ENCODE data around the gene IL1RAPL1.
"Not testable (repeated sequence)": the region's sequence is repeated elsewhere in the genome, so short reads cannot be mapped to it uniquely, and the experiment has no call there.

IL1RAPL1 gene

DNA sequence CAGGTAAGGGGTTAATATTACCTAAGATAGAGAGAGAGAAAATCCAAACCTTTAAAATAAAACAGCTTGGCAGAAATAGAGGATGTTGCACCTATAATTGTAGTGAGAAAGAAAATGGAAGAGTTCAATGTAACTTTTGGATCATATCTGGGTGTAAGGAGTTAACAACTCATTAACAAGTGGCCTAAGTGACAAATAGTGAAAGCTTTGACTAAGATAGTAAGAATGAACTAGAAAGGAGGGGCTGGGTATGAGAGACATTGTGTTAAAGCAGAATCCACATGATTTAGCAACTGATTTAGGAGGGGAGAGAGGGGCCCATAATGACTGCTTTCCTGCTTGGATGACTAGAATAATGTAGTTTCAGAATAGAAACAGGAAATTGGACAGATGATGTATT is 761.0 kb downstream of the IL1RAPL1 start:
- Histone ChIP-seq H3K9me2 (replicated peaks; ENCODE audit: insufficient read depth, low read length) (no peaks in the 10 kb centered on the region), H3K4me2 (ENCODE audit: low read depth, low read length, poor library complexity, severe bottlenecking) (no peak overlapping the region), H3K27ac (ENCODE audit: low read depth, low read length) (no peak overlapping the region), H2AFZ (ENCODE audit: low read depth, low read length, severe bottlenecking) (no peak overlapping the region), H3K79me2 (ENCODE audit: insufficient read depth, low read length) (no peaks in the 10 kb centered on the region), H3K4me3 (ENCODE audit: insufficient read depth, low read length, poor library complexity, severe bottlenecking) (no peak overlapping the region), H3K36me3 (ENCODE audit: low read length) (no peaks in the 10 kb centered on the region), H3K9ac (ENCODE audit: low read length) (no peak overlapping the region), H3F3A (ENCODE audit: insufficient read depth) (no peaks in the 10 kb centered on the region), H3K27me3 (ENCODE audit: low read length) (no peaks in the 10 kb centered on the region), H3K9me3 (ENCODE audit: insufficient read depth, low read length) (no peaks in the 10 kb centered on the region), H4K20me1 (ENCODE audit: low read depth, low read length) (no peaks in the 10 kb centered on the region)
- TF ChIP-seq EZH2phosphoT487 (conservative IDR thresholded peaks at IDR 0.05; ENCODE audit: low read length) (no peak), CTCF (IDR thresholded peaks at IDR 0.05; ENCODE audit: insufficient read depth, low read length, poor library complexity, severe bottlenecking) (no peak)

DNA sequence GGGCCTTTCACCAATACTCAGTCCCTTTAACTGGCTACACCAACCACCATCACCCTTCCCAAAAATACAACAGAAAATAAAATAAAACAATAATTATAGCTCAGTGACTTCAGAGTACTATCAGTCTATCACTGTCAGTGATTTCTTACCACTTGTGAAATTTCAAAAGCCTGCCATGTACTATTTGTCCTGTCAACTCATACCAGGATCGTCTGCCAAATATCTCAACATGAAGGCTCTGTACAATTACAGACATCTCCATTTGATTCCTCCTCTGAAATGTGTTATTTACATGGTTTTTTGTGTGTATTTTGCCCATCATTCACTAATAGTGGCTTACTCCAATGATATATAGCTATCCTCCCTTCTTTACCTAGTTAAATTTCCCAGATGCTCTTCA is 772.0 kb downstream of the IL1RAPL1 start:
- TF ChIP-seq EZH2phosphoT487 (conservative IDR thresholded peaks at IDR 0.05; ENCODE audit: low read length) = no peak
- TF ChIP-seq CTCF (IDR thresholded peaks at IDR 0.05; ENCODE audit: insufficient read depth, low read length, poor library complexity, severe bottlenecking) = no peak
- no peaks in the 10 kb centered on the region for H3K79me2 ChIP-seq (ENCODE audit: insufficient read depth, low read length)
- H3K27ac ChIP-seq (ENCODE audit: low read depth, low read length) = no peak overlapping the region
- no peak overlapping the region for H3K4me2 ChIP-seq (ENCODE audit: low read depth, low read length, poor library complexity, severe bottlenecking)
- H3K9ac ChIP-seq (ENCODE audit: low read length) = no peak overlapping the region
- no peaks in the 10 kb centered on the region for H3F3A ChIP-seq (ENCODE audit: insufficient read depth)
- H2AFZ ChIP-seq (ENCODE audit: low read depth, low read length, severe bottlenecking) = no peak overlapping the region
- H3K4me3 ChIP-seq (ENCODE audit: insufficient read depth, low read length, poor library complexity, severe bottlenecking) = no peak overlapping the region
- H4K20me1 ChIP-seq (ENCODE audit: low read depth, low read length) = no peaks in the 10 kb centered on the region
- H3K36me3 ChIP-seq (ENCODE audit: low read length) = no peaks in the 10 kb centered on the region
- H3K27me3 ChIP-seq (ENCODE audit: low read length) = no peaks in the 10 kb centered on the region
- H3K9me3 ChIP-seq (ENCODE audit: insufficient read depth, low read length) = no peaks in the 10 kb centered on the region
- H3K9me2 ChIP-seq (replicated peaks; ENCODE audit: insufficient read depth, low read length) = no peaks in the 10 kb centered on the region

GRCh38 chrX:29374765-29375164 is 787.5 kb downstream of the IL1RAPL1 start:
- not testable (repeated sequence) for H3F3A ChIP-seq (ENCODE audit: insufficient read depth); H3K9me3 ChIP-seq (ENCODE audit: insufficient read depth, low read length); H2AFZ ChIP-seq (ENCODE audit: low read depth, low read length, severe bottlenecking); H3K27ac ChIP-seq (ENCODE audit: low read depth, low read length); H3K4me2 ChIP-seq (ENCODE audit: low read depth, low read length, poor library complexity, severe bottlenecking); H3K9ac ChIP-seq (ENCODE audit: low read length); H3K4me3 ChIP-seq (ENCODE audit: insufficient read depth, low read length, poor library complexity, severe bottlenecking); H3K27me3 ChIP-seq (ENCODE audit: low read length); H3K79me2 ChIP-seq (ENCODE audit: insufficient read depth, low read length); H3K36me3 ChIP-seq (ENCODE audit: low read length); H4K20me1 ChIP-seq (ENCODE audit: low read depth, low read length); H3K9me2 ChIP-seq (replicated peaks; ENCODE audit: insufficient read depth, low read length)

DNA sequence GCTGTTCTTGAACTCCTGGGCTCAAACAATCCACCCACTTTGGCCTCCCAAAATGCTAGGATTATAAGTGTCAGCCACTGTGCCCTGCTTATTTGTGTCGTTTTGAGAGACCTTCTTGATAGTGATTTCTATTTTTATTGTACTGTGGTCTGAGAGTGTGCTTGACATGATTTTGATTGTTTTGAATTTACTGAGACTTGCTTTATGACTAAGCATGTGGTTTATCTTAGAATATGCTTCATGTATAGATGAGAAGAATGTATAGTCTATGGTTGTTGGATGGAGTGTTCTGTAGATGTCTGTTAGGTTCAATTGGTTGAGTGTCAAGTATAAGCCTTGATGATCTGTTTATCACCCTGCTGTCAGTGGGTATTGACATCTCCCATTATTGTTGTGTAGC is 789.3 kb downstream of the IL1RAPL1 start:
- Histone ChIP-seq H3K9me3 (ENCODE audit: insufficient read depth, low read length) (no peaks in the 10 kb centered on the region), H3K27me3 (ENCODE audit: low read length) (no peaks in the 10 kb centered on the region), H4K20me1 (ENCODE audit: low read depth, low read length) (no peaks in the 10 kb centered on the region), H2AFZ (ENCODE audit: low read depth, low read length, severe bottlenecking) (no peak overlapping the region), H3F3A (ENCODE audit: insufficient read depth) (no peaks in the 10 kb centered on the region), H3K27ac (ENCODE audit: low read depth, low read length) (no peak overlapping the region), H3K79me2 (ENCODE audit: insufficient read depth, low read length) (no peaks in the 10 kb centered on the region), H3K4me2 (ENCODE audit: low read depth, low read length, poor library complexity, severe bottlenecking) (no peak overlapping the region), H3K4me3 (ENCODE audit: insufficient read depth, low read length, poor library complexity, severe bottlenecking) (no peak overlapping the region), H3K36me3 (ENCODE audit: low read length) (no peaks in the 10 kb centered on the region), H3K9ac (ENCODE audit: low read length) (no peak overlapping the region), H3K9me2 (replicated peaks; ENCODE audit: insufficient read depth, low read length) (no peaks in the 10 kb centered on the region)
- TF ChIP-seq EZH2phosphoT487 (conservative IDR thresholded peaks at IDR 0.05; ENCODE audit: low read length) = no peak
- TF ChIP-seq CTCF (IDR thresholded peaks at IDR 0.05; ENCODE audit: insufficient read depth, low read length, poor library complexity, severe bottlenecking) = no peak
